DMS53 treated with DMSO at 0.1 percent for 48 hours (cell line): ENCODE results near the gene ZFP30.

Source experiments
- DNase-seq: peaks from one replicate; lab custom pipeline; 2025; ENCODE audit not compliant: unreplicated experiment; lab: John Stamatoyannopoulos, UW

ZFP30 gene

GRCh38 chr19:37564624-37565369 is 90.5 kb downstream of the ZFP30 start:
- DNase-seq = no peak
